ENCODE measurements around the gene TMCC1.

- TF ChIP-seq POLR2A (IDR thresholded peaks at IDR 0.05; ENCODE audit: low read length) = no peak
- no peak for TF ChIP-seq GATA1 (IDR thresholded peaks at IDR 0.05; ENCODE audit: low read depth, low read length)
Observed at GRCh38 chr3:129938140-129938930, 44.8 kb upstream of the TMCC1 start.
